GM19023 (cell line): ENCODE measurements around the gene RAB11FIP2.
"Not testable (repeated sequence)": the region's sequence is repeated elsewhere in the genome, so short reads cannot be mapped to it uniquely, and the experiment has no call there.

Source experiments
- ATAC-seq: cut with Tn5 transposase; IDR thresholded peaks from one replicate; pipeline ENCODE4 v1.9.1; 2021; ENCODE audit warnings: mild to moderate bottlenecking, moderate library complexity; ENCODE audit not compliant: unreplicated experiment

RAB11FIP2 gene, protein sequence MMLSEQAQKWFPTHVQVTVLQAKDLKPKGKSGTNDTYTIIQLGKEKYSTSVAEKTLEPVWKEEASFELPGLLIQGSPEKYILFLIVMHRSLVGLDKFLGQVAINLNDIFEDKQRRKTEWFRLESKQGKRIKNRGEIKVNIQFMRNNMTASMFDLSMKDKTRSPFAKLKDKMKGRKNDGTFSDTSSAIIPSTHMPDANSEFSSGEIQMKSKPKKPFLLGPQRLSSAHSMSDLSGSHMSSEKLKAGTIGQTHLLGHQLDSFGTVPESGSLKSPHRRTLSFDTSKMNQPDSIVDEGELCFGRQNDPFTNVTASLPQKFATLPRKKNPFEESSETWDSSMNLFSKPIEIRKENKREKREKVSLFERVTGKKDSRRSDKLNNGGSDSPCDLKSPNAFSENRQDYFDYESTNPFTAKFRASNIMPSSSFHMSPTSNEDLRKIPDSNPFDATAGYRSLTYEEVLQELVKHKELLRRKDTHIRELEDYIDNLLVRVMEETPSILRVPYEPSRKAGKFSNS

DNA sequence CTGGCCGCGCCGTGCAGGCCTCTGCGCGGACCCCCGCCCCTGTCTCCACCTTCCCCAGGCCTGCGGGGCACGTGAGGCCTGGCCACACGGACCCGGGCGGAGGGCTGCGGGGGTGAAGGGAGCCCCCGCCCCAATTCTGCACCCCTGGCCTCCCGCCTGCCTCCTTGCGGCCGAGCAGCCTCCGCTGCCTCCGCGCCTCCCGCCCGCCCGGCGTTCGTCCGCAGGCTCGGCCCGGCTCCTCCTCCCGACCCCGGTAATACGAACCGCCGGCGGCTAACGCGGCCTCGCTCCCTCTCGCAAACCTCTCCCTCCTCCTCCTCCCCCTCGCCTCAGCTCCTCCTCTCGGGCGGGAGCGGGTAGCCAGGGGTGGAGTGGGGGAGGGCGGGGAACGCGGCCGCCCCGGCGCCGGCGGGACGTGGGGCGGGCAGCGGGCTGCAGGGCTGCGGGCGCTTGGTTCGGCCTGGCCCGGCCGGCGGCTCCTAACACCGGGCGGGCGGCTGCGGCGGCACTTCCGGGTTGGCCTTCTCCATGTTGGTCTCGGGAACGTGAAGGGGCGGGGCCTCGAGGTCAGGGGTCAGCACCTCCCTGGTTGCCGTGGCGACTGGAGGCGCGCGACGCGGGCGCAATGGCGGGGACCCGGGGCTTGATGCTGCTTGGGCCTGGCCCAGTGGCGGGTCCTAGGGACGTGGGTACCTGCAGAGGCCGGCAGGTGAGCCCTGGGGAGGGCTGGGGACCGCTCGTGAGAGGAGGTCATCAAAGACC lies at the start of gene RAB11FIP2:
TSS of gene RAB11FIP2 (minus strand) at position 547 of the 762 bp plus-strand sequence. CDS start 778 bp downstream, outside the sequence.
- peak; percentile 96 for ATAC-seq

DNA sequence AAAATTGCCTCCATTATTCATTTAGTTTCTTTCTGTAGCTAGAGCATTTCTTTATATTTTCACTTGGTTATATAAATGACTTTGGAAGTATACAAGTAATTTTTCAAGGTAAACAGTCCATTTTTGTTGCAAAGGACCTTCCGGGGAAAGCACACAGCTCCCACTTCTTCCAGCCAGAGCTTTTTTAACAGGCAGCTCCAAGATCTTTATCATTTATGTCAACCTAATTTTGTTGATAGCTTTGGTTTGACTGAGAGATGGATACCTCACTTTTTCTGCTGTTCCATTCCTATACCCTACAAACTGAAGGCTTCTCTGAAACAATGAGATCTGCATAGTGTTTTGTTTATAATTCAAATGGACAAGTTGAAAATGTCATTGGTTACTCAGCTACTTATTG lies 49.3 kb upstream of the RAB11FIP2 start:
- ATAC-seq: no peak

- ATAC-seq: no peak
Measured at GRCh38 chr10:118092209-118092608, 45.5 kb upstream of the RAB11FIP2 start.

GRCh38 chr10:118080817-118081216 lies 34.1 kb upstream of the RAB11FIP2 start:
- no peak for ATAC-seq

GRCh38 chr10:118076705-118077104 lies 30.0 kb upstream of the RAB11FIP2 start:
- no peak for ATAC-seq

DNA sequence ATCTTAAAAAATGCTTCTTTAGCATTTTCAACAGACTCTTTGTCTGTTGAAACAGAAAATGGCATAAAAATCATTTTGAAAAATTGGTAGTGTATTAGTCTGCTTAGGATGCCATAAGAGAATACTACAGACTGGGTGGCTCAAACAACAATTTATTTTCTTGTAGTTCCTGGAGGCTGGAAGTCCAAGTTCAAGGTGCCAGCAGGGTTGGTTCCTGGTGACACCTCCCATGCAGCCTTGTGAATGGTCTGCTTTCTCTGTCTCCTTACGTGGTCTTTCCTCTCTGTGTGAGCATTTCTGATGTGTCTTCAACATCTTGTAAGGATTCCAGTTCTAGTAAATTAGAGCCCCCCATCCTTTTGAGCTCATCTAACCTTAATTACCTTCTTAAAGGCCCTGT lies 26.1 kb upstream of the RAB11FIP2 start:
- ATAC-seq: no peak

- ATAC-seq: not testable (repeated sequence)
Measured at GRCh38 chr10:118067389-118067788, 20.6 kb upstream of the RAB11FIP2 start.

- no peak for ATAC-seq
Measured at GRCh38 chr10:118062798-118063238, 16.1 kb upstream of the RAB11FIP2 start.

DNA sequence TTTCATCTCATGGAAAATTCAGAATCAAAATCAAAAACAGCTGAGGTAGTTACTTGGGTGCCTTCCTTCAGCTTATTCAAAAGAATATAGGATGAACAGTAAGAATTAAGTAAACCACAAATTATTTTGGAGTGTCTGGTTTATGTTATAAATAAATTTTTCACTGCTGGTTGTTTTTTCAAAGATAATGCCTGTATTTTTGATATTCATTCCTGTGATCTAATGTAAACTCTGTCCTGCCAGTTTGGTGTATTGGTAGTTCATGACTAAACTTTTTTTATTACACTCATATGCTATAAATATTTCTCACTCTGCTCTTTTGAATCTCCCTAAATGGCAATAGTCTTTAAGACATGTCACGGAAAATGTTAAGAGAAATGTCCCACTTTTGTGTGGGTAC lies 11.6 kb upstream of the RAB11FIP2 start:
- ATAC-seq: no peak

- no peak for ATAC-seq
Measured at GRCh38 chr10:118057361-118057760, 10.6 kb upstream of the RAB11FIP2 start.

GRCh38 chr10:118054383-118054782 lies 7.6 kb upstream of the RAB11FIP2 start:
- no peak for ATAC-seq

DNA sequence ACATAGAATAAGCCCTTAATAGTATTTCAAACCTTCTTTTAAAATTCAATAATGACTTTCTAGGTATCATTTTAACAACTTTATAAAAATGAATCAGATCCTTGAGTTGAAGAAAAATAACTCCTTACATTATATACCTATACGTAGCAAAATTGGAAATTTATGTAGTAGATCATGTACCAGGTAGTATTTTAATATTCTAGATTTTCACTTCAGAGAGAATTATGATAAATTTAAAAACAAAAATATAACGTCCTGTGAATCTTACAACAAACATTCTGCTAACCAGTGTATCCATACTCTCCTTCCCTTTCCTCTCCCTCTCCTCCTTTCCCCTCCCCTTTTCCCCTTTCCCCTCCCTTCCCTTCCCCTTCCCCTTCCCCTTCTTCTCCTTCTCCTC lies 6.1 kb upstream of the RAB11FIP2 start:
- no peak for ATAC-seq

- ATAC-seq: no peak
Measured at GRCh38 chr10:118047880-118048279, 1.1 kb upstream of the RAB11FIP2 start.

DNA sequence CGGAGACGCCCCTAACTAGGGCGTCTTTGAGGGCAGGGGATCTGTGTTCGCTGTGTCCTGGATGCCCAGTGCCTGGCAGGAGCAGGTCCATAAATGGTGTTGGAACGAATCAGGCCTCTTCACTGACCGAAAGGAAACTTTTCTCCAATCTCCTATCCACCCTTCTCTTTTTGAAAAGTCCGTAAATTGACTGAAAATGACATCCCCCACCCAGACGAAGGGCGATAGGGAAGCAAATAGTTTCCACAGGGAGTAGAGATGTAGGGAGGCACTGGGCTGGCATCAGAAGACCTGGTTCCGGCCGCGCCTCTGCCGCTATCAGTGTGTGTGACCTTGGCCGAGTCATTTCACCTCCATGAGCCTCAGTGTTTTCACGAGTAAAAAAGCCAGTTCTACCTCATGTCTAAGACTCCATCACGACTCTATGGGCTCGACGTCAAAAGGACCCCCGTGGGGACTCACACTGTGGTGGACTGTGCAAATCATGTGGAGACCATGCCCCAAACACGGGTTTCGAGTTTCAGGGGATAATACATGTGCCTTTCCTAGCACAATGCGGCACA lies 497 bp upstream of the RAB11FIP2 start:
- peak; percentile 24 for ATAC-seq

GRCh38 chr10:118045837-118046394 lies 825 bp downstream of the RAB11FIP2 start:
- ATAC-seq: peak; percentile 24

GRCh38 chr10:118045158-118045836 lies 1.4 kb downstream of the RAB11FIP2 start:
- ATAC-seq: no peak

- no peak for ATAC-seq
Measured at GRCh38 chr10:118042827-118043242, 3.9 kb downstream of the RAB11FIP2 start.

DNA sequence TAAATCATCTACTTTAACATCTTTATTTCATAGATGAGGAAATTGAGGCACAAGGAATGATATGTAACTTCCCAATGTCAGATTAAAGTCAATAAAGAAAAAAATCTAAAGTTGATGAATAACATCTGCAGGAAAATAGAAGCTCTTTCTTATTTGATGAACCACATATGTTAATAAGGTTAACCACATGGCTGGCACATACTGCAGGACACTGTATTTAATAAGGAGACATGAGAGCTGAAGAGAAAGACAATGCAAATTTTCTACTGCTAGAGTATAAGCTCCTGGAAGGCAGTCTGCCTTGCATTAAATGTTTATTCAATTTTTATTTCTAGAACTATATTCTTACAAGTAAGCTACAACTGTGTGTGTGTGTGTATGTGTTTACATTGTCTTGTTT lies 4.4 kb downstream of the RAB11FIP2 start:
- ATAC-seq: no peak

DNA sequence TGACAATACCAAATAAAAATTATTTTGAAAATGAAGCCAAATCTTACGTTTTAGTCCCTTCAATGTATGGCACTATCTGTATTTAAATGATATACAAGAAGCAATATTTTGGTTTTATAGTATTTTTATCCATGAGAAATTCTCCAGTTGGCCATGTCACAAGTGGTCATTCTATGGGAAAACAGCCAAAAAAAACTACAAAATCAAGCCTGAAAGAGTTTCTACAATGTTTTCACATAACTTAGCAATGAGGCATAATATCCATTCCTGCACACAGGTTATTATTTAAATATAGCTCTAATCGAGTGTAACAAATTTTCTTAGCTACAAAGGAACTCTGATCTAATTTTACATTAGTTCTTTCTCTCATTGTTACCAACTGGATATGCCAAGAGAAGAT lies 5.4 kb downstream of the RAB11FIP2 start:
- ATAC-seq: no peak

- ATAC-seq: no peak
Measured at GRCh38 chr10:118036281-118036875, 10.4 kb downstream of the RAB11FIP2 start.
